ES-I3 (cell line): ENCODE results near the gene MEAF6.

Experiments used
- H3K36me3 ChIP-seq: 2 replicates; pipeline ENCODE4 v1.6.1; 2013; ENCODE audit warnings: mild to moderate bottlenecking, low read length, control low read depth, moderate library complexity; ENCODE audit not compliant: insufficient read depth
- H3K4me1 ChIP-seq: 2 replicates; pipeline ENCODE4 v1.6.1; 2013; ENCODE audit warnings: mild to moderate bottlenecking, control low read depth, low read length; ENCODE audit not compliant: insufficient read depth
- H3K9ac ChIP-seq: 2 replicates; pipeline ENCODE4 v1.6.1; 2013; ENCODE audit warnings: low read depth, mild to moderate bottlenecking, low read length, moderate library complexity
- H3K9me3 ChIP-seq: 2 replicates; pipeline ENCODE4 v1.6.1; 2013; ENCODE audit warnings: mild to moderate bottlenecking, low read length, moderate library complexity; ENCODE audit not compliant: control insufficient read depth, insufficient read depth

Gene MEAF6

DNA sequence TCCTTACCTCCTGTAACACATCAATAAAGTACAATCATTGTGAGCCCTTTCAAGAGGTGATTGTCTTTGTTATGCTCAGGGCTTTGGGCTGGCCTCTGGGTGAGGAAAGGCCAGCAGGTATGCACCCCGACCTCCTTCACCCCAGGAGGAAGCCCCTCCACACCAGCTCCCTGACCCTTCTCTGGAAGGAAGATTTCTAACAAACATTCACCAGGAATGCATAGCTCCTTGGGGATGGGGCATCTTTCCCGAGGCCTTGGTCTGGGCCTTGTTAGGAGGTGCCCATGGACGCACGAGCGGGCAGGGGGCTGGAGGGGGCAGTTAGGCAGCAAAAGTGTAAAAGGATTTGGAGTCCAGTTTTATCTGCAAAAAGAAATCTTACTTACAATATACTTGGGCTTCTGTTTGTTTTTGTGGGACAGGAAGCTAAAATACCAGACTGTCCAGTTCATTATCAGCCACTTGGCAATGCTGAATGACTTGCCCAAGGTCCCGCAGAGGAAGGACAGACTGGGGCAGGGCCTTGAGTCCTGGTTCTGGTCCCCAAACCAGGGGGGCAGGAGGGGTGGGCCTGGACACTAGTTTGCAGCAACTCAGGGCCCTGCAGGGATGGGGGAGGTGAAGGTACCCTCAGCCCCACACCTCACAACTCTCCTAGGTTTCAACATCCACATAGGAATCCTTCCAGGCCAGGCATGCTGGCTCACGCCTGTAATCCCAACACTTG, 30.1 kb downstream of the MEAF6 start:
- H3K4me1 ChIP-seq: peaks cover 8% of the 10 kb centered on the region; the same call in 1 of the 2 replicates
- peaks cover 19% of the 10 kb centered on the region for H3K36me3 ChIP-seq
- no peak overlapping the region for H3K9ac ChIP-seq
- no peaks in the 10 kb centered on the region for H3K9me3 ChIP-seq

DNA sequence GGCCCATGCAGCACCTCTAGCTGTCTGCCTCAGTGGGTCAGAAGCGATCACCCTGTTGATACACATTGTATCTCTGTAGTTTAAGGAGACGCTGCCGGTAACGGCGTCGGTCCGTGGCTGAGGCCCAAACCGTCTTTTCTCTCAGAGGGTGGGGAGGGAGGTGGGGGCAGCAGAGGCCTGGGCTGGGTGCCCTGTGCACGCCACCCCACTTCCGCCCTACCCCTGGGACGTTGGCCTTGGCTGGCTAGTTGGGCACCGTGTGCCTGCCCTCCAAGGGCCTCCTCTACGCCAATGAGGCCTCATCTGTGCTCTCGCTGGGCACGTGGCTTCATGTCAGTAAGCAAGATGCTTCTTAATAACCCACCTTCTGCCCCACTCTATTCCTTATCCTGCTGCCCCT, 30.8 kb downstream of the MEAF6 start:
- Histone ChIP-seq H3K4me1 (peaks cover 15% of the 10 kb centered on the region; the same call in 1 of the 2 replicates), H3K9me3 (no peaks in the 10 kb centered on the region), H3K36me3 (peaks cover 20% of the 10 kb centered on the region), H3K9ac (no peak overlapping the region)

DNA sequence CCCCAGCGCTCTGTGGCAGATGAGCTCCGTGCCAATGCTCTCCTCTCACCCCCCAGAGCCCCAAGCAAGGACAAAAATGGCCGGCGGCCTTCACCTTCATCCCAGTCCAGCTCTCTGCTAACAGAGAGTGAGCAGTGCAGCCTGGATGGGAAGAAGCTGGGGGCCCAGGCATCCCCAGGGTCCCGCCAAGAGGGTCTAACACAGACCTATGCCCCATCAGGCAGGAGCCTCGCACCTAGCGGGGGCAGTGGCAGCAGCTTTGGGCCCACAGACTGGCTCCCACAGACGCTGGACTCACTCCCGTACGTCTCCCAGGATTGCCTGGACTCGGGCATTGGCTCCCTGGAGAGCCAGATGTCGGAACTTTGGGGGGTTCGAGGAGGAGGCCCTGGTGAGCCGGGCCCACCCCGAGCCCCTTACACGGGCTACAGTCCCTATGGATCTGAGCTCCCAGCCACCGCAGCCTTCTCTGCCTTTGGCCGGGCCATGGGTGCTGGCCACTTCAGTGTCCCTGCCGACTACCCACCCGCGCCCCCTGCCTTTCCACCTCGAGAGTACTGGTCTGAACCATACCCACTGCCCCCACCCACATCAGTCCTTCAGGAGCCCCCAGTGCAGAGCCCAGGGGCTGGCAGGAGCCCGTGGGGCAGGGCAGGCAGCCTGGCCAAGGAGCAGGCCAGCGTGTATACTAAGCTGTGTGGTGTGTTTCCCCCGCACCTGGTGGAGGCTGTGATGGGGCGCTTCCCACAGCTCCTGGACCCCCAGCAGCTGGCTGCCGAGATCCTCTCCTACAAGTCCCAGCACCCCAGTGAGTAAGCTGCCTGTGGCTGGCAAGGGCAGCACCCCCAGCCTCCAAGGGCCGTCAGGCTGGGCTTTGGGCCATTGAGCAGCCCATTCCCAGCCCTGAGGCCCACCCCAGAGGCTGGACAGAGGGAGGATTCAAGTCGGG, 31.5 kb downstream of the MEAF6 start:
- Histone ChIP-seq H3K4me1 (peaks cover 22% of the 10 kb centered on the region), H3K9ac (no peak overlapping the region), H3K36me3 (peaks cover 27% of the 10 kb centered on the region), H3K9me3 (no peaks in the 10 kb centered on the region)

DNA sequence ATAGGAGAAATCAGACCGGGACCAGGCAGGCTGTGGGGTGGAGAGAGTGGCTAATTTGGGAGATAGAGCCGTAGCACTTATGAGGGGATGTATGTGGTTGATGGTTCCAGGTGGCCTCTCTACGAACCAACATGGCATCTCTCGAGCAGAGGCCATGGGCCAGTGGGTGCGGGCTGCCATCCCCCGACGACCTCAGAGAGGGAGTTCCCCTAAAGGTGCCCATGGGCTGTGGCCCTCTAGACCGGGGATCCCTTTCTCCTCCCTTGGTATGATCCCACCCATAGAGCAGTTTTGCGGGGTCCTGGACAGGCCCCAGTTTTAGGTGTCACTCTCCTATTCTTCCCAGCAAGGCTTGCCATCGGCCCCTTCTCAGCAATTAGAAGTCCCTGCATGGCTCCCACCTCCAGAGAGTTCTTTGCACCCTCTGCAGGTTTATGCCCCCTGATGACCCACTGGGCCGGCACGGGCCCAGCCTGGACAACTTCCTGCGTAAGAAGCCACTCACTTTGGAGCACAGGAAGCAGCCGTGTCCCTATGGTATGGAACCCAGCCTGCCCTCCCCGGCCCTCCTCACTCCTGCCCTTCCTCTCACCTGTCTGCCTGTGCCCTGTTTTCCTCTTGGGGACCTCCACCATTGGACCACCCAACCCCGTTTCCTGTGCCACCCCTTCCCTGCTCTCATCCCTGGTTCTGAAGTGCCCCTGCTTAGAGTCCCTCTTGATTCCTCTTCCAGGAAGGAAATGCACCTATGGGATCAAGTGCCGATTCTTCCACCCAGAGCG, 32.4 kb downstream of the MEAF6 start:
- no peak overlapping the region for H3K9ac ChIP-seq
- peaks cover 28% of the 10 kb centered on the region for H3K4me1 ChIP-seq
- peaks cover 27% of the 10 kb centered on the region for H3K36me3 ChIP-seq
- no peaks in the 10 kb centered on the region for H3K9me3 ChIP-seq

DNA sequence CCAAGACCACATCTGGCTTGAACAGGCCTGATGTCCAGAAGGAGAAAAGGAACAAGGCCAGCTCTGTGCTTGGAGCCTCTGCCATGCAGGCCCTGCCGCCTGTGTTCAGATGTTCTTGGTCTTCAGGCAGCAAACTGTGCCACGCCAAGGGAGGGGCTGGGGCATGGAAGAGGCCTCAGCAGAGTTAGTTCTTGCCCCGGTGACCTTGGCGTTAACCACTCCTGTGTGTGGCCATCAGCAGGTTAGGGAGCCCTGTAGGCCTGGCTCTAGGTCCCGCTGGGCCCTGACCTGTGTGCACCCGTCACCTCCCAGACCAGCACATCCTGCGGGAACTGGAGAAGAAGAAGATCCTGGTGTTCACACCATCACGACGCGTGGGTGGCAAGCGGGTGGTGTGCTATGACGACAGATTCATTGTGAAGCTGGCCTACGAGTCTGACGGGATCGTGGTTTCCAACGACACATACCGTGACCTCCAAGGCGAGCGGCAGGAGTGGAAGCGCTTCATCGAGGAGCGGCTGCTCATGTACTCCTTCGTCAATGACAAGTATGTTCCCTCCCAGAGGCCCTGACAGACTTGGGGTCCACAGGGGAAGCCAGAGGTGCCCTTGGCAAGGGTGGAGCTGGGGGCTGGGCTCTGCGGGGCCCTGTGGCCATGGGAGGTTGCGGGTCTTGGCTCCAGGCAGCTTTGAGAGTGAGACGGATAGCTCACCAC, 33.1 kb downstream of the MEAF6 start:
- Histone ChIP-seq H3K36me3 (peaks cover 27% of the 10 kb centered on the region), H3K4me1 (peaks cover 30% of the 10 kb centered on the region), H3K9ac (no peak overlapping the region), H3K9me3 (no peaks in the 10 kb centered on the region)

DNA sequence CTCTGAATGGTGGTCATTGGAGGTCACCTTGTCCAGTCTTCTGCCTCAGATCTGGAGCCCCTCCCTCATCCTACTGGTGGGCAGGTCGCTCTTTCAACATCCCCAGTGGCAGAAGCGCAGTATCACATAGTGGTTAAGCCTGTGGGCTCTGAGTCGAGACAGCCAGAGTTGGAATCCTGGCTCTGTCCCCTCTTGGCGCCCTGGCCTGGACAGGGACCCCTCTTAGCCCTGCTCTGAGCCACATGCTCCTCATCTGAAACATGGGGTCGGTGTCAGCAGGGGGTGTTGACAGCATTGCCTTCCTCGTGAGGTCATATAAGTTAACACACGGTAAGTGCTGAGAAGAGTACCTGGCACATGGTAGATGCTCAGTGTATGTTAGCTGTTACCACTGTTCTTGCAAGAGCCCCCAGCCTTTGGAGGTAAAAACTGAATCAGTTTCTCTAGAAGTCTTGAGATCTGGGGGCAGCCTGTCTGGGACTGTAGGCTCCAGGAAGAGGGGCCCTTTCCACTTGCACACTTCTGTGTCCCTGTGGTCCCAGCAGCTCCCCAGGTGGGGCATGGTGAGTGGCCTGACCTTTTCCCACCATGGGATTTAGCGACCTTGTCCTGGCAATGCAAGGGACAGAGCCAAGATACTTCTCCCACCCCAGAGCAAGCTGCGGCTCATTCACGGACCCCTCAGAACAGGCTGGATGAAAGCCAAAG, 33.8 kb downstream of the MEAF6 start:
- Histone ChIP-seq H3K9me3 (no peaks in the 10 kb centered on the region), H3K9ac (no peak overlapping the region), H3K36me3 (peaks cover 27% of the 10 kb centered on the region), H3K4me1 (peaks cover 36% of the 10 kb centered on the region)

DNA sequence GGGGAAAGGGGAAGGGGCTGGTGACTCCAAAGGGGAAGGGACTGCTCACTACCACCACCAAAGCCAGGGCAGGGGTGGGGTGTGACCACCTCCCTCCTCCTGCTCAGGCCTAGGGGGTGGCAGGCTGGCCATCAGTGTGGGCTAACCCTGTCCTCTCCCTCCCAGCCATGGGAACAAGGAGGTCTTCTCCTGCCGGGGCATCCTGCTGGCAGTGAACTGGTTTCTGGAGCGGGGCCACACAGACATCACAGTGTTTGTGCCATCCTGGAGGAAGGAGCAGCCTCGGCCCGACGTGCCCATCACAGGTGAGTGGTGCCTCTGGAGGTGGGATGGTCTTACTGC, 34.5 kb downstream of the MEAF6 start:
- H3K9ac ChIP-seq: no peak overlapping the region
- H3K4me1 ChIP-seq: peaks cover 39% of the 10 kb centered on the region
- peaks cover 27% of the 10 kb centered on the region for H3K36me3 ChIP-seq
- no peaks in the 10 kb centered on the region for H3K9me3 ChIP-seq

DNA sequence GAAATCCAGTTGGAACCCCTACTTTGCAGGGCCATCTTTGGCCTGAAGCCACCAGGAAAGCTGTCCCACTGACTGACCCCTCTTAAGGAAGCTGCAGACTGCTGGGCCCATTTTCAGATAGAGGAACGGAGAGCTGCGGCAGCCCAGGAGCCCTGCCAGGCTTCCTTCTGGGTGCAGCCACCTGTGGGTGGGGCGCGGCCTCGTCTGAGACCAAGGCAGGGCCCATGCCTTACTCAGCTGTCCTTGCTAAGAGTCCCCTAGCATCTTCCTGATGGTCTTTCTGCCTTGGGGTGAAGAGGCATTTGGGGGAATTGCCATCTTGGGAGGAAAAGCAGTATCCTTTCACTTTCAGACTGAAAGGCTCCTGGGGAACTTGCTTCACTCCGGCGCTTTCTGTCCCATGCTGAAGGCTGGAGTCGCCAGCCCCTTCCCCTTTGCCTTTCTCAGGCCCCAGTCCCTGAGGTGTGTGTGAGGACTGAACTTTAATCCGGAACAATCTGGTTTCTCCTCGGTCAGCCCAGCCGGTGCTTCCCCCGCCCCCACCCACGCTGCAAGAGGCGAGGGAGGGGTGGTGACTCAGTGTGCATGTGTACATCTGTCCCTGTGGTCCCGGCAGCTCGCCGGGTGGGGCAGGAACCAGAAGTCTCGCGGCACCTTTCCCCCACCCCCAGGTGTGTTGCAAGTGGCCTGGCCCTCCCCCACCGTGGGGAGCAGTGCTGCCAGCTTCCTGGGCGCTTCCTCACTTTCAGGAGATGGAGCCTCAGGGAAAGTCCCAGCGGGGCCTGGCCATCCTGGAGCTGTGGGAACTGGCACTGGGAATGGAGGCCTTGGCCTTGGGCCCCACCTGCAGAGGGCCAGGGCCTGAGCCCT, 35.1 kb downstream of the MEAF6 start:
- H3K9me3 ChIP-seq: no peaks in the 10 kb centered on the region
- H3K4me1 ChIP-seq: peaks cover 41% of the 10 kb centered on the region
- H3K36me3 ChIP-seq: peaks cover 25% of the 10 kb centered on the region
- H3K9ac ChIP-seq: no peak overlapping the region

DNA sequence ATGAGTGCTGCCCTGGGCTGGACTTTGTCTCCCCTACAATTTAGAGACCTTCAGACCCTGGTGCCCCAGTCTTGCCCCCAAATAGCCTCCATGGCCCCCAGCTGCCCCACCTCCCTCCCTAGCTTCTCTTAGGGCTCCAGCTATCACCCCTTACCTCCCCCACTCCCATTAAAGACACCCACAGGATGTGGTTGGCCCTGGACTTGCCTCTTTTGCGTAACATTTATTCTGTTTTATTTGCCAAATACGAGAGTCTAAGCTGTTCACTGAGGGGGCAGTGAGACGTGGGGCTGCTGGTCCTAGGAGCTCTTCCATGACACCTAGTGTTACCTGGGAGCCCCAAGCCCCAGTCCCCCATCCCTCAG, 35.7 kb downstream of the MEAF6 start:
- Histone ChIP-seq H3K4me1 (peaks cover 41% of the 10 kb centered on the region), H3K36me3 (peaks cover 25% of the 10 kb centered on the region), H3K9ac (no peak overlapping the region), H3K9me3 (no peaks in the 10 kb centered on the region)

DNA sequence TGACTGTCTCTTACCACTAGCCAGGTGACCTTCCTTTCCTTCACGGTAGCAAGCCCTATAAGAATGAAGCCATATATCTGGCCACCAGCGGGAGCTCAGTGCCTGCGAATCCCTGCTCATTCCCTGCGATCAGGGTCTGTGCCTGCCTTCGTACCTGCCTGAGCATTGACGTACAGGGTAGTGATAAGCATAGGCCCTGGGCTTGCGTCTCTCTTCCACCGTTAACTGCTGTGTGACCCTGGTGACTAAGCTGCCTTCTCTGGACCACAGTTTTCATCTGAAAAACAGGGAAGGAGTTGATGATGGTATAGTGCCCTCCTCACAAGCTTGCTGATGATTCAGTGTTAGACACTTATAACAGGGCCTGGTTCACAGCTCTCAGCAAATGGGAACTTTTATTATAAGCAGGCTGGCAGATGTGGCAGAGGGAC, 36.1 kb downstream of the MEAF6 start:
- Histone ChIP-seq H3K36me3 (peaks cover 25% of the 10 kb centered on the region), H3K9ac (no peak overlapping the region), H3K9me3 (no peaks in the 10 kb centered on the region), H3K4me1 (peaks cover 45% of the 10 kb centered on the region)

DNA sequence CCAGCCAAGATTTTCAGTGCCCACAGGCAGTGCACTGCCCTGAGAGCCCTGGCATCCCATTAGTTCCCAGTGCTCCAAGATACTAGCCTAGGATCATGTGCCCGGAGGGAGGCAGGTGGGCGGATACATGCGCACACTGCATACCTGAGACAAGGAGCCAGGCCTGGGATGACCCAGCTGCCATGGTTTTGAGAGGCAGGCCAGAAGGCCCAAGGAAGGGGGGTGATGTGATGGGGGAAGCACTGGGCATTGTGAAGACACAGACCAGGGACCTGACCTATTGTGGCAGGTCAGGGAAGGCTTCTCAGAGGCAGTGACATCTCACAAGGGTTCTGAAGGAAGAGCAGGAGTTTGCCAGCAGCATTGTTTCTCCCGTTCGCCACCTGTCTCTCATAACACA, 36.6 kb downstream of the MEAF6 start:
- Histone ChIP-seq H3K9me3 (no peaks in the 10 kb centered on the region), H3K9ac (peak overlapping the region; percentile 22), H3K4me1 (peaks cover 48% of the 10 kb centered on the region), H3K36me3 (peaks cover 25% of the 10 kb centered on the region)

DNA sequence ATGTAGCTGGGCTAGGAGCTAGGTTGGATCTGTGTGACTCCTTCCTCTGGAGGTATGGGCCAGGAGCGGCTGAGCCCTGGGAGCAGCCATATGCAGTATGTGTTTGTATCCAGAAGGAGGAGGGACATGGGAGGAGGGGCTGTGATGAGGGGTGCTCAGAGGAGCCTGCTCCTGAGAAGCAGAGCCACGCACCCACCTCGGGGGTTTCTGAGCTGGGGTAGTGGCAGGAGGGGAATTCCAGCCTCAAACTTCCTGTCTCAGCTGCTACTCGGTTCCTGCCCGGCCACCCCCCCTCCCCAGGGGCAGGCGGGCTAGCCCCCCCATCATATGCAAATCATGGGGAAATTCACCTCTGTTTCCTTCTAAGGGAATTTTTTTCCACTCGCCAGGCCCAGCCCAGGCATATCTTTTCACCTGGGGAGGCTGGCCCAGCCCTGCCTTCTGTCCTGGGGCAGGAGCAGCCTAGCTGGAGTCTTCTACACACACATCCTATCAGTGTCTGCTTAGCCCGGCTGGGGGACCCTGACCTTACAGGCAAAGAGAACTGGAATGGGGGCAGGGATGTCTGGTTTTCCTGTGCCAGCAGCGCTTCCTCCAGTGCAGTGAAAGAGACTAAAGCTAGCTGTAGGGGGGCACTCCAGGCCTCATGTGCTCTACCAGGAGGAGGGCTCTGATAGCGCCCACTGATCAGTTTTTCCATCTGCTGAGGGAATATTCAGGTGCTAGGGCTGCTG, 37.2 kb downstream of the MEAF6 start:
- H3K9ac ChIP-seq: peak overlapping the region; percentile 22
- no peaks in the 10 kb centered on the region for H3K9me3 ChIP-seq
- peaks cover 22% of the 10 kb centered on the region for H3K36me3 ChIP-seq
- H3K4me1 ChIP-seq: peaks cover 53% of the 10 kb centered on the region
